Breast epithelium (tissue), 3 donors: ENCODE results near the gene MAP6D1.

Source experiments
- POLR2A ChIP-seq: fragments of 450-650 bp; IDR thresholded peaks from one replicate; pipeline ENCODE4 v1.6.1; 2016; ENCODE audit warnings: antibody characterized with exemption, mild to moderate bottlenecking, moderate library complexity
- TF ChIP-seq, protein P1 (sequence below), 3 donors: fragments of 450-650 bp; IDR thresholded peaks; one replicate each; pipeline ENCODE4 v1.5.1; 2016 to 2017; ENCODE audit warnings: antibody characterized with exemption in 3 of 3, mild to moderate bottlenecking in 3 of 3, moderate library complexity in 3 of 3

DNA sequence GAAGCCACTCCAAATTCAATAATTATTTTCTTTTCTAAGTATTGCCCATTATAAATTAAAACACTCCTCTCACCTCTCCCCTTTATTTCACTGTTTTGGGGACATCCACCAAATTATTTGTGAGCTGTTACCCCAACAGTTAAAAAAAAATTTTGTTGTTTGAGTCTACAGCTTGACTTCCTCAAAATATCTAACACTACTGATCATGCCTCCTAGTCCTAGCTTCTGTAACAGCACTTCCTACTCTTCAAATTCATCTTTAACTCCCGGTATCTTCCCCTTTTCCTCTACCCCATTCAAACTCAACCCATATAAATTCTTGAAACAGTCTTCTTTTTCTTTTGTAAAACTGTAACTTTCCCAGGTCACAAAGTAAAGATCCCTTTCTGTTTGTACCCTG, 43.4 kb upstream of the MAP6D1 start:
- no peak for TF ChIP-seq POLR2A
- TF ChIP-seq, protein P1, sequence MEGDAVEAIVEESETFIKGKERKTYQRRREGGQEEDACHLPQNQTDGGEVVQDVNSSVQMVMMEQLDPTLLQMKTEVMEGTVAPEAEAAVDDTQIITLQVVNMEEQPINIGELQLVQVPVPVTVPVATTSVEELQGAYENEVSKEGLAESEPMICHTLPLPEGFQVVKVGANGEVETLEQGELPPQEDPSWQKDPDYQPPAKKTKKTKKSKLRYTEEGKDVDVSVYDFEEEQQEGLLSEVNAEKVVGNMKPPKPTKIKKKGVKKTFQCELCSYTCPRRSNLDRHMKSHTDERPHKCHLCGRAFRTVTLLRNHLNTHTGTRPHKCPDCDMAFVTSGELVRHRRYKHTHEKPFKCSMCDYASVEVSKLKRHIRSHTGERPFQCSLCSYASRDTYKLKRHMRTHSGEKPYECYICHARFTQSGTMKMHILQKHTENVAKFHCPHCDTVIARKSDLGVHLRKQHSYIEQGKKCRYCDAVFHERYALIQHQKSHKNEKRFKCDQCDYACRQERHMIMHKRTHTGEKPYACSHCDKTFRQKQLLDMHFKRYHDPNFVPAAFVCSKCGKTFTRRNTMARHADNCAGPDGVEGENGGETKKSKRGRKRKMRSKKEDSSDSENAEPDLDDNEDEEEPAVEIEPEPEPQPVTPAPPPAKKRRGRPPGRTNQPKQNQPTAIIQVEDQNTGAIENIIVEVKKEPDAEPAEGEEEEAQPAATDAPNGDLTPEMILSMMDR (IDR thresholded peaks at IDR 0.05) = no peak
